Suppressor macrophage treated with lipopolysaccharide for 4 hours (primary cell): Measurements from ENCODE around the gene ZNF443.
A peak's percentile ranks its signal among the peaks of the same experiment; 100 is the strongest.
"Not testable (repeated sequence)": the region's sequence is repeated elsewhere in the genome, so short reads cannot be mapped to it uniquely, and the experiment has no call there.

Experiments used
- DNase-seq: peaks from one replicate; pipeline ENCODE4 v3.0.0-alpha.2; 2020

ZNF443 gene

DNA sequence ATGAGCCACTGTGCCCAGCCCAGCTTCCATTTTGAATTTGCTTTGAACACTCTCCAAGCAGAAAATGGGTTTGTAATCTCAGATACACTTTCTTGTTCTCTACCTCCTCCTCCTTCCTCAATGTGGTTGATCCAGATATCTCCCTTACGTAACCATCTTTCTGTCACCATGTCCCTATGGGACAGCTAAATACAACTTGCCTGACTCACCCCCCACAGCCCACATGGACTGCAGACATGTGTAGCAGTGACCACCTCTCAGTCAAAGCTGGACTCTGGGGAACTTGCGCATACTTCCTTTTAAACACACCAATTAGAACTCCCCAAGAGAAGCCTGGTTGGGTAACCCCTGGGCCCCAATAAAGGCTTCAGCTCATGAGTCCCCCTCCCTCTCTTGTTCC lies 28.9 kb downstream of the ZNF443 start:
- peak; percentile 1 for DNase-seq

GRCh38 chr19:12400633-12401502 lies 40.0 kb downstream of the ZNF443 start, which contains the start of gene ZNF799:
TSS of gene ZNF799 (minus strand) at chr19:12401271. CDS start at chr19:12401070, 201 bp downstream.
- peak; percentile 93 for DNase-seq

GRCh38 chr19:12399901-12400632 lies 40.8 kb downstream of the ZNF443 start:
- peak; percentile 13 for DNase-seq

DNA sequence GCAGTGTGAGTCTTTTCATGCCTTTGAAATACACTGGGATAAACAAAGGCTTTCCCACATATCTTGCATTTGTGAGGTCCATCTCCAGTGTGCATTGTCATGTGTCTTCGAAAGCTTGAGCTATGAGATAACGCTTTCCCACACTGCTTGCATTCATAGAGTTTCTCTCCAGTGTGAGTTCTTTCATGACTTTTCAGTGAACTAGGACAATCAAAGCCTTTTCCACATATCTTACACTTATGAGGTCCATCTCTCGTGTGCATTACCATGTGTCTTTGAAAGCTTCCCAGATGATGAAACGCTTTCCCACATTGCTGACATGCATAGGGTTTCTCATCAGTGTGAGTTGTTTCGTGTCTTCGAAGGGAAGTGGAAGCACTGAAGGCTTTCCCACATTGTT lies 49.7 kb downstream of the ZNF443 start:
- DNase-seq, result not testable (repeated sequence)

- DNase-seq, result not testable (repeated sequence)
Observed at GRCh38 chr19:12386365-12386764, 54.5 kb downstream of the ZNF443 start.

GRCh38 chr19:12380444-12380737 lies 60.4 kb downstream of the ZNF443 start:
- no peak for DNase-seq

DNA sequence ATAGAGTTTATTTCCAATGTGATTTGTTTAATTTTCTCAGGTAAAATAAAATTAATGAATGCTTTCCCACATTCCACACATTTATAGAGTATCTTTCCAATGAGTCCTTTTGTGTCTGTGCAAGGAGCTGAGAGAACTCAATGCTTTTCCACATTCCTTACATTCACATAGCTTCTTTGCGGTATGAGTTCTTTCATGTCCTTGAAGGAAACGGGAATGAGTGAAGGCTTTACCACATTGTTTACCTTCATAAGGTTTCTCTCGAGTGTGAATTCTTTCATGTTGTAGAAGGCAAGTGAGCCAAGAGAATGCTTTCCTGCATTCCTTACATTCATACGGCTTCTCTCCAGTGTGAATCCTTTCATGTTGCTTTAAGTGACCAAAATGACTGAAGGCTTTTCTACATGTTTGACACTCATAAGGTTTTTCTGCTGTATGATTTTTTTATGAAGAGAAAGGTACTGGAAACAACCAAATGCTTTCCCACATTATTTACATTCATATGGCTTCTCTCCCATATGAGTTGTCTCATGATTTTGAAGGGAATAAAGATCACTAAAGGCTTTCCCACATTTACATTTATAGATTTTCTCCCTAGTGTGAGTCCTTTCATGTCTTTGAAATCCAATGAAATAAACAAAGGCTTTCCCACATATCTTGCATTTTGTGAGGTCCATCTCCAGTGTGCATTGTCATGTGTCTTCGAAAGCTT lies 60.9 kb downstream of the ZNF443 start:
- DNase-seq, result no peak
